NCI-H2081 (cell line): Measurements from ENCODE around the gene LRRC2.
"Not testable (repeated sequence)": the region's sequence is repeated elsewhere in the genome, so short reads cannot be mapped to it uniquely, and the experiment has no call there.

ENCODE experiments used
- DNase-seq, 2 experiments: peaks; one replicate each; lab custom pipeline; 2025; lab: John Stamatoyannopoulos, UW

The LRRC2 gene

DNA sequence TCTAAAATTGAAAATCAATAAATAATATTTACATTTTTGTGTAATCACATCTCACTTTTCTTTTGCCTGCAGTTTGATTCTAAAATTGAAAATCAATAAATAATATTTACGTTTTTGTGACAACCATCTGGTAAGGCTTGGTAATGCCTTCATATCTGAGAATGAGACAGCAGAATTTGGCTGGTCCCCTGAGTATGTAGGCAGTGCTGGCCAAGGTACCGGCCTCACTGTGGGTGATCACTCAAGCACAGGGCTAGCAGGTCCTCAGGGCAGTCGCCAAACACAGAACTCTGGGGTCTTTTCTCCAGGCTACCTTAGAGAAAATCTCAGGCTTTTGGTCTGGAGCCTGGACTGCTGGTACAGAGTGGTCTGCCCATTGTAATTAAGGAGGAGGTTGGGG, 42.1 kb downstream of the LRRC2 start:
- no peak for DNase-seq

DNA sequence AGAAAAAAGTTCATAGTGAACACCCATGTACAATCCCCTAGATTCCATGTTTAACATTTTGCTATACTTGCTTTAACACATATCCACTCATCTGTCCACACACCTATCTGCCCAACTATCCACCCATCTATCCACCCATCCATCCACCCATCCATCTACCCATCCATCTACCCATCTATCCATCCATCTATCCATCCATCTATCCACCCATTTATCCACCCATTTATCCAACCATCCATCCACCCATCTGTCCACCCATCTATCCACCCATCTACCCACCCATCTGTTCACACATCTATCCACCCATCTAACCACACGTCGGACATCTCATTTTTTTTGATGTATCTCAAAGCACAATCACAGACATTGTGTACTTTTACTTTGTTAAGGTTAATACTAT, 42.5 kb downstream of the LRRC2 start:
- no peak for DNase-seq

DNA sequence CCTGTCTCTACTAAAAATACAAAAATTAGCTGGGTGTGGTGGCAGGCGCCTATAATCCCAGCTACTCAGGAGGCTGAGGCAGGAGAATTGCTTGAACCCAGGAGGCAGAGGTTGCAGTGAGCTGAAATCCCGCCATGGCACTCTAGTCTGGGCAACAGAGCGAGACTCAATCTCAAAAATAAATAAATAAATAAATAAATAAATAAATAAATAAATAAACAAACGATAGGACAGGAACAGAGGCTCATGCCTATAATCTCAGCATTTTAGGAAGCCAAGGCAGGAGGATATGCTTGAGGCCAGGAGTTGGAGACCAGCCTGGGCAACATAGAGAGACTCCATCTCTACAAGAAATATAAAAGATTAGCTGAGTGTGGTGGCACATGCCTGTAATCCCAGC, 43.9 kb downstream of the LRRC2 start:
- DNase-seq = not testable (repeated sequence)

DNA sequence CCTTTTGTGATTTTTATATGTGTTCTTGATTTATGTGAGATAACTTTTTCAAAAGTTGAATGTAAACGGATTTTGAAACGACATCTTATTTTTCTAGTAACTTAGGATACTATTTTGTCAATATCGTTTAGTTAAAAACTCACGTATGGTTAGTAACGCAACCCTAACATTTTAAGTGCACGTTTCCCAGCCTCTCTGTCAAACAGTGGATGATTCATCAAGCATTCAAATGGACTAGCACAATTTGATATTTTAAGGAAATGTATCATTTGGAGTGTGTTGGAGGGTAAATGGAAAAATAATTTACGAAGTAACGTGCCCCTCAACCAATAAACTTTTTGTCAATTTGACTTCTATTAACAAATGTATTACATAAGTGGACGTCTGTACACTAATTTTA, 45.0 kb downstream of the LRRC2 start:
- no peak for DNase-seq

DNA sequence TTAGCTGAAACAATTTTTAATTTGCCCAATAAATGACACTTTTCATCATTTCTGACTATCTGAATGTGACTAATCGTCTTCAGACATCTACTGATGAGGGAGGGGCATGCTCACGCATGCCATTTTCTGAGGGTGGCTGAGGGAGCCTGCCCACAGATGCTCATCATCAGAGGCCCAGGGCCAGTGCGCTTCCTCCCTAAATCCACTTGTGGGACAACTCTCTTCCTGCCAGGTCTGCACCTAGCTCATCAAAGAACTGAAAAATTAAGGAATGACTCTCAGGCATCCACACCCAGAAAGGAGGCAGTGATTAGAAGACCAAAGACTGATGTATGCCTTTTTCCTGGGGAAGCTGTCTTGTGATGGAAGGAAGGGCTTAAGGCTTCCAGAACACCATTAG, 45.6 kb downstream of the LRRC2 start:
- DNase-seq = no peak

DNA sequence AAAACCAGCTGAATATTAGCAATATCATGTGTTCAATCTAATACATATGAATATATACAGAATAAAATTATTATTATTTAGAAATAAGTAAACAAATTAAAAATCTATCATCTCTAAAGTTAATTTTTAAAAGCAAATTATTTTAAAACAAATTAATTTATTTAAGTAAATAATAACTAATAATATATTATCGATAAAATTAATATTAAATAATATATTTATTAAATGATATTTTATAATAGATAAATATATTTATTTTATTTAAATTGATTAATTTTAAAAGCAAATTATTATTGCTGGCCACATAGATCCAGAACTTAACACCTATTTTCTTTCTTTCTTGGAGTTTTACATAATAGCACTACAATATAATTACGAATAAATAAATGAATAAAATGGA, 46.1 kb downstream of the LRRC2 start:
- DNase-seq = no peak

DNA sequence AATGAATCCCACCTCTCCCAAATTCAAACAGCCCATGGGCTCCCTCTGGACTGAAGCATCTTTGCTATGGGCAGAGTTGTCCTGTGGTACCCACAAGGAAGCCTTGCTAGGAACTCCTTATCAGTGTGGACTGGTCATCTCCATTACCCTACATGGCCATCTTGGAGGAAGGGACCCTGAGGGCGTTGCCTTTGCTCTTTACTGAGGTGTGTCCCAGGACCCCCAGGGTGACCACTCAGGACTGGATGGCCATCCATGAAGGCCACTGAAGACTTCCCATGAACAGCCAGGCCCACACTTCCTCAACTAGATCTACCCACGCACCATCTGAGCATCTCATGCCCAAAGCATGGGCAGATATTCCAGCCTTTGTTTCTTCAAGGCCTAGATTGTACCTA, 48.3 kb downstream of the LRRC2 start:
- DNase-seq = no peak

DNA sequence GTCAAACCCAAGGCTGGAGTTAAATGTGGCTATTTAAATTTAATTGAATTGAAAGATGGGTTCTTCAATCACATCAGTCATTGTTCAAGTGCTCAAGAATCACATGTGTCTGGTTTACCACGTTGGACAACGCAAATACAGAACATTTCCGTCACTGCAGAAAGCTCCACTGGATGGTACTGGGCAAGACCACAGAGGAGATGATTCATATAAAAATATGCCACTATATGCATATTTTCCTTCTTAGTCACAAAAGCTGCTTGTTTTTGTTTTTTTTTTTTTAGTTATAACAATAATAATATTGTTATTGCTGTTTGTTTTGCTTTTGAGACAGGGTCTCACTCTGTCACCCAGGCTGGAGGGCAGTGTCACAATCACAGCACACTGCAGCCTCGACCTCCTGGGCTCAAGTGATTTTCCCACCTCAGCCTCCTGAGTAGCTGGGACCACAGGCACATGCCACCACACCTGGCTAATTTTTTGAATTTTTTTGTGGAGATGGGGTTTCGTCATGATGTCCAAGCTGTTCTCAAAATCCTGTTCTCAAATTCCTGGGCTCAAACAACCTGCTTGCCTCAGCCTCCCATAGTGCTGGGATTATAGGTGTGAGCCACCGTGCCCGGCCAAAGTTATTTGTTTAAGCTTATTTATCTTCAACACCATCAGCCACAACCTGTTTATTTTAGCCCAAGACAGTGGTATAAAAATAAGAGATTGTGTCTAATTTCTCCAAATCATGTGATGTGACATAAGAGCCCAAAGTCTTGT, 48.9 kb downstream of the LRRC2 start:
- DNase-seq = no peak

DNA sequence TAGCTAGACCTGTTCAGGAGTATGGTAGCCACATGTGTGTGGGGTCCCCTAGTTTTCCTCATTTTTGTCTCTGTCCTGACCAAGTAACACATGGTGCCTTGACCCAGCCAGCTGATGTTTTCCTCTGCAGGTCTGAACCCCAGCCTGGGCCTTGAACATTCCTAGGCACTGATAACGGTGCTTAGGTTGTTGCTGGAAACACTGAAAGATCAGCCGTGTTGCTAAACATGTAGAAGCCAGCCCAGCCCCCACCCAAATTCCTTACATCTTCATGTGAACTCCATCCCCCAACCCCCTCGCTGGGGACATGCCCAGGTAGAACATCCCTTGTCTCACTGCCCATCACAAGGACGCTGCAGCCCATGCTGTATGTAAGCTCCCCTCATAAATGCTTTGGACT, 49.6 kb downstream of the LRRC2 start:
- no peak for DNase-seq

DNA sequence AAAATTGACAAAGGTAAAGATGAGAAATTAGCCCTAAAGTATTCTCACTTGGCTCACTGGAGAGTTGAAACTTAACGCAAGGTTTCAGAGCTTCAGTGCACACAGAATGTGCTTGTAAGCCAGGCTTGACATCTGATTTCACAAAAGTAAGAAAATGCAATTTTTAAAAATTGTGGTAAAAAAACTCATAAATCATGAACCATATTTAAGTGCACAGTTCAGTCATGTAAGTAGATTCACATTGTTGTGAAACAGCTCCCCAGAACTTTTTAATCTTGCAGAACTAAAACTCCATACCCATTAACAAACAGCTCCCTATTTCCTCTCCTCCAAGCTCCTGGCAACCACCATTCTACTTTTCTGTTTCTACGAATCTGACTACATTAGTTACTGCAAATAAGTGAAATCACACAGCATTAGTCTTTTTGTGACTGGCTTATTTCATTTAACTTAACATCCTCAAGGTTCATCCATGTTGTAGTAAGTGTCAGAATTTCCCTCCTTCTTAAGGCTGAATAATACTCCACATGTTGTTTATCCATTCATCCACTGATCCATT, 53.8 kb downstream of the LRRC2 start:
- DNase-seq = no peak

DNA sequence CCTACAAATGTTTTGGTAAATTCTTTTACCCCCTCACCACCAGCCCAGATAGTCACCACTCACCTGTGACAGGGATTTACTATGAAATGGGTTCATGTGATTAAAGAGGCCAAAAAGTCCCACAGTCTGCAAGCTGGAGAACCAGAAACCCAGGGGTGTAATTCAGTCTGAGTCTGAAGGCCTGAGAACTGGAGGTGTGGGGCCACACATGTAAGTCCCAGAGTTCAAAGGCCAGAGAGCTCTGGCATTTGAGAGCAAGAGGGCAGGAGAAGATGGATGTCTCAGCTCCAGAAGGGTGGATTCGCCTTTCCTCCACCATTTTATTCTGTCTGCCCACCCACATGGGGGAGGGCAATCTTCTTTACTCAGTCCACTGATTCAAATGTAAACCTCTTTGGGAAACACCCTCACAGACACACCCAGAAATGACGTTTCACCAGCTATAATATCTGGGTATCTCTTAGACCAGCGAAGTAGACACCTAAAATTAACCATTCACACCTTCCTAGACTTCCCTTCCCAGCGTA, 56.4 kb downstream of the LRRC2 start:
- DNase-seq = no peak

DNA sequence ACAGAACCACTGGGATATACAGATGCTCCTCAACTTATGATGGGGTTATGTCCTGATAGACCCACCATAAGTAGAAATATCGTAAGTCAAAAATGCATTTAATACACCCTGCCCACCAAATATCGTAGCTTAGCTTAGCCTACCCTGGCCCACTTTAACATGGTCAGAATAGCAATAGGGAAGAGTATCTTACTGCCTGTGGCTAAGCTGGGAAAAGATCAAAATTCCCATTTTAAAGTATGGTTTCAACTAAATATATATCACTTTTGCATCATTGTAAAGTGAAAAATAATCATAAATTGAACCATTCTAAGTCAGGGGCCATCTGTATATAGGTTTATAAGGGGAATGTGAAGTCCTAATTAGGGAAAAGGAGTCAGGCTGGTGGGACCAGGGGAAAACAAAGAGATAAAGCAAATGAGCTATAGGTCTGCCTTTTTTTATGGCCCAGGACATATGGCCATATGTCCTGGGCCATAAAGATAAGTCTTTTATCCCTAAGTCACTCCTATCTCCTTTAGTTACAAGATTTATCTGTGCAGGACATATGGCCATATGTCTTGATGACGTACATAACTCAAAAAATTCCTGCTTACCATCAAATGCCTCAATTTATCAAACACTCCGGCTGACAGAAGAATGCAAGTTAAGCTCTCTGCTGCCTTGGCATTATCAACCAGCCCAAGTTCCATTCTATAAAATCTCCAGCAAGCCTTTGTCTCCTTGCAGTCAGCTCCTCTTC, 57.1 kb downstream of the LRRC2 start:
- no peak for DNase-seq

DNA sequence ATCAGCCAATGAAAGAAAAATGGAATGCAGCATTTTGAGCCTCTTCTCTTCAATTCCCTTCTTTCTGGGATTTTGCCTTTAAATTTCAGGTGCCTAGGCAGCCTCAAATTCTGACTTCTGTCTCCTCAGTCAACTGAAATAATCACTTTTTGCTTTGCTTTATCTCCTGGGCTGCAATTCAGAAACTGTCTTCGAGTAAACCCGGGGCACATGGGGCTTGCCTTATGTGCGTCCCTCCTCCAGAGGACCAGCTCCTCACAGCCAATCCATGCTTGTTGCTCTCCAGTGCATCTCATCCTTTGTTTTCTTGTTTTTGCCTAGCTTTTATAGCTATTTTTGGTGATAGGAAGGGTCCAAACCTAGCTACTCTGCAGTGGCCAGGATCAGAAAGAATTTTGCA, 59.6 kb downstream of the LRRC2 start:
- DNase-seq = no peak

DNA sequence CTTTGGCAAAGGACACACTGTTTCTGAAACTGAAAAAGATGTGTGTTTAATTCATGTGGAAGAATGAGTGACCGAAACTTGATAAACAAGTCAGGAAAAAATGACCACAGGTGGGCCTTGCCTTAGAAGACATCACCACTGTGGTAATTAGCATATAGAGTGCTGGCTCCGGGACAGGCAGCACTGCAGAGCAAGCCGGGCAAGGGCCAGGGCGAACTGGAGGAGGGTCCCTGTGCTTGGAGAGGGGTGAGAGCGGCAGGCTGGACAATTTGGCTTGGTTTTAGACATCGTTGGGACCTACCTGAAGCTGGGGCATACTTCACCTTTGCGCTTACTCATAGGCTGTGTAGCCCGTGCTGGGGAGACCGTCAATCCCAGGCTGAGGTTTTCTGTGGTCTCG, 60.1 kb downstream of the LRRC2 start:
- no peak for DNase-seq

DNA sequence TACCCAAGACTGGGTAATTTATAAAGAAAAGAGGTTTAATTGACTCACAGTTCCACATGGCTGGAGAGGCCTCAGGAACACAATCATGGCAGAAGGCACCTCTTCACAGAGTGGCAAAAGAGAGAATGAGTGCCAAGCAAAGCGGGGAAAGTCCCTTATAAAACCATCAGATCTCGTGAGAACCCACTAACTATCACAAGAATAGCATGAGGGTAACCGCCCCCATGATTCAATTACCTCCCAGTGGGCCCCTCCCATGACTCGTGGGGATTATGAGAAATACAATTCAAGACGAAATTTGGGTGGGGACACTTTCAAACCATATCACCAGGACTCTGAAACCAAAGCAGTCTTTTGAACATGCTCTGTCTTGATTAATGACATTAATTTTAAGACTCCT, 61.3 kb downstream of the LRRC2 start:
- no peak for DNase-seq

DNA sequence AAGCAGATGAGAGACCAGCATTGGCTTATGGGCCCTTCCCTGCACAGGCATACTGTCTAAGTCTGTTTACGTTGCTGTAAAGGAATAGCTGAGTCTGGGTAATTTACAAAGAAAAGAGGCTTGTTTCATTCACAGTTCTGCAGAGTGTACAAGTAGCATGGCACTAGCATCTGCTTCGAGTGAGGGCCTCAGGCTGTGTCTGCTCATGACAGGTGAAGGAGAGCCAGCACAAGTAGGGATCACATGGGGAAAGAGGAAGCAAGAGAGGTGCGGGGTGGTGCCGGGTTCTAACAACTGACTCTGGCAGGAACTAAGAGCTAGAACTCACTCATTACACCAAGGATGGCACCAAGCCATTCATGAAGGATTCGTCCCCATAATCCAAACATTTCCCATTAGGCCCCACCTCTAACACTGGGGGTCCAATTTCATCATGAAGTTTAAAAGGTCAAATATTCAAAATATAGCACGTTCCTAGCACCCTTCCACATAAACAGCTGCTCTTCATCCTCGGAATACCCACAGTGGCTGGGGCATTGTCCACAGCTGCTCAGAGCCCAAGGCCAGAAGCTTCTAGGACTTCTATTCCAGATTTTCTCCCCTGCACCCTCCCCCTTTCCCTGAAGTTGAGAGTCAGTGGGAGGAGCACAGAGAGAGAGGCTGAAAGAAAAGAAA, 62.8 kb downstream of the LRRC2 start:
- DNase-seq = no peak

DNA sequence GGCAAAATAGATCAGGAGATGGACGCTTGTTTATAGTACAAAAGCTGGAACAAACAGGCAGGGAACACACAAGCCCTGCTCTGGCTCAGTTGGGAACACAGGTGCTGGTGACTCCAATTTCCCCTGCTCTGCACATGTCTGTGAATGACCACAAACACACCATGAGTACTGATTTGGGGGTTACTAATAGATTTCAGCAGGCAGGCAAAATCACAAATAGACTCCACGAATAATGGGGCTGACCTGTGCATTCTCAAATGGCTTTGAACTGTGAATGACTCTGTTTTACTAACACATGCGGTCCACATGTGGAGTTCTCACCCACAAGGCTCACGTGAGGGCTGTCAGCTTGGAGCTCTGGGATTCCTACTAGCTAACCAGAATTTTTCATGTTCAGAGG, 64.4 kb downstream of the LRRC2 start:
- no peak for DNase-seq

DNA sequence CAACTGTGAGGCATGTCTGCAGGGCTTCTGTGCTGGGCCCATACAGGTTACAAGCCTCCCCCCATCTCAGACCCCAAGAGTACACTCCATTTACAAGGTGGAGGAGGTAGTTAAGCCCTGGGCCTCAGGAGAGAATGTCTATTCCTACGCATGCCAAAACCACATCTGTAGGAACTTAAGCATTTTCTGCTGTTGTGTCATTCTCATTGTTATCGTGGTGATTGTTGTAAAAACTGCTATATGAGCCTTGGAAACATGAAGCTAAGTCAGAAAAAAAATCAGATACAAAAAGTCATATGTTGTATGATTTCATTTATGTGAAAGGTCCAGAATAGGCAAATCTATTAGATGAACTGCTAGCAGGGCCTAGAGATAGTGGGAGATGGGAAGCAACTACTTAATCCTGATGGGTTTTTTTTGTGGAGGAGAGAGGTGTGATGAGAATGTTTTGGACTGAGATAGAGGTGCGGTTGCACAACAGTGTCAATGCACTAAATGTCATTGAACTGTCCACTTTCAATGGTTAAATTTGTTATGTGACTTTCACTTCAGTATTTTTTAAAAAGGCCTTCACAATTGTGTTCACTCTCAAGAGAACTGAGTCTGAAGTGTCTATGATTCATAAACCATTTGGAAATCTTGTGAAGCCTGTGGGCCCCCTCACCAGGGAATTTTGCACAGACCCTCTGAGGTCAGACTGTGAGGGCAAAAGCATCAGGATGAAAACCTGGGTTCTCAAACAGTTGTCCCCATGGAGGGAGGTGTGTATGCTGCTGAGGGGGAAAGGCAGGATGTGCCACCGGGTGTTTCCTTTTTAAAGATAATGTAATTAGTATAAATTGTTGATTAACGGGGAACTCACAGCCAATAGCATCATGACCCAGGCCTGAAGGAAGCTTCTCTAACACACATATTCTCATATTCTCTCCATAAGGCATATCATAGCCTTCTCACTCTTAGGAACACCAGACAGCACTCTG, 65.2 kb downstream of the LRRC2 start:
- no peak for DNase-seq

DNA sequence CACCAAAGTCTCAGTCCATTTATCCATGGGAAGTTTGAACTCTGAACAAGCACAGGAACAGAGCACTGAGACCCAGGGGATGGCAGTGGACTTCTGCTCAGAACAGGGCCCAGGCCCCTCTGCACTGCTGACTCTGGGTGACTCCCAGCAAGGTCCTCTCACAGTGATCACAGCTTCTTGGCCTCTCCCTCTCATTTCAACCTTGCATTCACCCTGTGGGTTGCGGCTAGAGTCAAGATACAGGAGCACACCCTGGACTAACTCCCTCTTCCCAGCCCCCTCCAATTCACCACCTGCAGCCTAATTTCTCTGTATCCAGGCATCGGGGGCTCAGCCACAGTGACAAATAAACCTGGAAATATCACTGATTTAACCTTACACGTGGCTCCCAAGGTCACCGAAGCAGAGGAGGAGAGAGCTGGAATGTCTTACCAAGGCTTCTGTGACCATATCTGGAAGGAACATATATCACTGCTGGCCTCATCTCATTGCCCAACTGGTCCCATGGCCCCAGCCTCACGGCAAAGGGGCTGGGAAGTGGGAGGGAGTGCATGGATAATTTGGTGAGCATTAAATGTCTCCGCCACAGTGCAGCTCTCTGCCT, 67.1 kb downstream of the LRRC2 start:
- no peak for DNase-seq

DNA sequence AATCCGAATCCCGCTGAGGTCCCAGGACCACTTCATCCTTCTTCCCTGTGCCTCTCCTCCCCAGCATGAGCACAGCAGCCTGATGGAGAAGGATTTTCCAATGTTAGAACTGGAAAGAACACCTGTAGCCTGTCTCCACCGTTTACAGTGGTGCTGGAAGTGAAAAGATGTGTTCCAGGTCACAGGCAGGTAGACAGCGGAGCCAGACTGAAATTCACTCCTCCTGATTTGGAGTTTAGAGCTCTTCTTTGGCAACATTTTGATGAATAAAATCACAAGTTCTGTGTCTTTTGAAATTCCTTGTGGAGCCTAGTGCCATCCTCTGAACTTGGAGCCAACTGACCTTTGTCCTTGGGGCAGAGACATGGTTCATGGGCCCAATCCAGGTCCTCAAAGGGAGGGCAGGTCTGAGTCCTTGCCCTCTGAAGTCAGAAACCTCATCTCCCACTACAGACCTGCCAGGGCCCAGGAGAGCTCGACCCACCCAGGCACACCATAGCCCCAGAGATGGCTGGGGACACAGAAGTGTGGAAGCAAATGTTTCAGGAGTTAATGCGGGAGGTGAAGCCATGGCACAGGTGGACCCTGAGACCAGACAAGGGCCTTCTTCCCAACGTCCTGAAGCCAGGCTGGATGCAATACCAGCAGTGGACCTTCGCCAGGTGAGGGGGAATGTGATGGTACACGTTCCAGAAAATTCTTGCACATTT, 68.4 kb downstream of the LRRC2 start, which contains the start of gene RTP3:
Gene RTP3 (plus strand): TSS at position 421 of the 710 bp plus-strand sequence. CDS start 87 bp downstream, at position 508.
- DNase-seq = no peak
